Nephron progenitor cell (in vitro differentiated cells): ENCODE data around the gene PSMB10.
"Not testable (repeated sequence)": the region's sequence is repeated elsewhere in the genome, so short reads cannot be mapped to it uniquely, and the experiment has no call there.

Experiments
- DNase-seq: peaks from one replicate; pipeline ENCODE4 v3.0.0; 2021
- H3K27ac Mint-ChIP-seq: 2 replicates; pipeline ENCODE4 v1.8.0; 2021; ENCODE audit warnings: mild to moderate bottlenecking, moderate library complexity, mixed read lengths
- H3K27me3 Mint-ChIP-seq: 2 replicates; pipeline ENCODE4 v1.8.0; 2021; ENCODE audit warnings: mild to moderate bottlenecking, low read depth, mixed read lengths; ENCODE audit not compliant: poor library complexity
- H3K36me3 Mint-ChIP-seq: 2 replicates; pipeline ENCODE4 v1.8.0; 2021; ENCODE audit warnings: low read depth, mixed read lengths
- H3K4me1 Mint-ChIP-seq: 2 replicates; pipeline ENCODE4 v1.8.0; 2021; ENCODE audit warnings: mixed read lengths
- H3K4me3 Mint-ChIP-seq: 2 replicates; pipeline ENCODE4 v1.8.0; 2021; ENCODE audit warnings: mild to moderate bottlenecking, moderate library complexity, mixed read lengths
- H3K9me3 Mint-ChIP-seq: 2 replicates; pipeline ENCODE4 v1.8.0; 2021; ENCODE audit warnings: mild to moderate bottlenecking, moderate library complexity, mixed read lengths
- TF ChIP-seq, protein P1 (sequence below): fragments of 200-600 bp; sonication (generic); IDR thresholded peaks from 2 replicates; pipeline ENCODE4 v1.5.0; 2021; ENCODE audit warnings: antibody characterized with exemption

Gene PSMB10

DNA sequence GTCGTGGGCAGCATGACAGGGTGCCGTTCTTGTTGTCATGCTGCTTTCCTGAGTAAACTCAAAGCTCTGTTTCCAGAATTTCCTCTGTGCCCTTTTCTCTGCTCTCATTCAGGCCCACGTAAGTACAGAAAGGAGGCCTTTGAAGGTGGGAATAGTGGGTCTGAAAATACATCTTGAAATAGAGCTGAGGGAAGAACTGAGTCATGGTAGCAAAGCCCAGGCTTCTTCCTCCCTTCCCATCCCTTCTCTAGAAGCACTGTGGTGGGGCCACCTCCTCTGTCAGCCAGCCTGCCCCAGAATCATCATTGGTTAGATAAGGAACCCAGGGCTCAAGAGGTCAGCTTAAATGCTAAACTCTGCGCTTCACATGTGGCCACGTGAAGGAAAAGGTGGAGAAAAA, 14.4 kb downstream of the PSMB10 start:
- peaks cover 13% of the 10 kb centered on the region for H3K36me3 Mint-ChIP-seq
- no peaks in the 10 kb centered on the region for H3K9me3 Mint-ChIP-seq
- no peaks in the 10 kb centered on the region for H3K27me3 Mint-ChIP-seq
- H3K4me1 Mint-ChIP-seq = peaks cover 30% of the 10 kb centered on the region
- peak overlapping the region; percentile 93 for H3K27ac Mint-ChIP-seq
- no peak for DNase-seq
- TF ChIP-seq, protein P1, sequence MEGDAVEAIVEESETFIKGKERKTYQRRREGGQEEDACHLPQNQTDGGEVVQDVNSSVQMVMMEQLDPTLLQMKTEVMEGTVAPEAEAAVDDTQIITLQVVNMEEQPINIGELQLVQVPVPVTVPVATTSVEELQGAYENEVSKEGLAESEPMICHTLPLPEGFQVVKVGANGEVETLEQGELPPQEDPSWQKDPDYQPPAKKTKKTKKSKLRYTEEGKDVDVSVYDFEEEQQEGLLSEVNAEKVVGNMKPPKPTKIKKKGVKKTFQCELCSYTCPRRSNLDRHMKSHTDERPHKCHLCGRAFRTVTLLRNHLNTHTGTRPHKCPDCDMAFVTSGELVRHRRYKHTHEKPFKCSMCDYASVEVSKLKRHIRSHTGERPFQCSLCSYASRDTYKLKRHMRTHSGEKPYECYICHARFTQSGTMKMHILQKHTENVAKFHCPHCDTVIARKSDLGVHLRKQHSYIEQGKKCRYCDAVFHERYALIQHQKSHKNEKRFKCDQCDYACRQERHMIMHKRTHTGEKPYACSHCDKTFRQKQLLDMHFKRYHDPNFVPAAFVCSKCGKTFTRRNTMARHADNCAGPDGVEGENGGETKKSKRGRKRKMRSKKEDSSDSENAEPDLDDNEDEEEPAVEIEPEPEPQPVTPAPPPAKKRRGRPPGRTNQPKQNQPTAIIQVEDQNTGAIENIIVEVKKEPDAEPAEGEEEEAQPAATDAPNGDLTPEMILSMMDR = no peak
- no peak overlapping the region for H3K4me3 Mint-ChIP-seq

DNA sequence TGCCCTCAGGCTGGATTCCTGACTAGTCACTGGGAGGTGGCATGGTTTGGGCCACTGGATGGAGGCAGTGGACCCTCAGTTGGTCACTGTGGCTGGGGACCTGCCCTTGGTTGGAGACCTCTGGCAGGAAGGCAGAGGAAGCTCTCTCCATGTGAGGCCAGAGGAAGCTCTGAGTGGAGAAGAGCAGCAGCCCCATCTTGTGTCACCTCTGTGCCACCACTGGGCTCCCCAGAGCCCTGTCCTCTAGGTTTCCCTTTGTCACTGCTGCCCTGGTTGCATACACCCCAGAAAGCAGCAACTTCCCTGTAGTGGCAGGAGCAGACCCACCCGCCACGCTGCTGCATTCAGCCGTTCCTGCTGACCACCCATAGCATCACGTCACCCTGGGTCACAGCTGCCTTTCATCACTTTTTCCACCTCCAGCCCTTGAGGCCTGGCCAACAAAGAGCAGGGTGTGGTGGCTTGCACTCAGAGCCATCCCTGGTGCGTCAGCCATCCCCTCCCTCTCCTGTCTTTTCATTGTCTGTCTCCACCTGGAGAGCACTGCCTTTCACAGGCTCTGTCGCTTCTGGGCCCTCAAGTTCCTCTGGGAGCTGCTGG, 16.9 kb downstream of the PSMB10 start:
- no peak overlapping the region for H3K27ac Mint-ChIP-seq
- no peaks in the 10 kb centered on the region for H3K9me3 Mint-ChIP-seq
- H3K36me3 Mint-ChIP-seq = peaks cover 16% of the 10 kb centered on the region
- H3K4me3 Mint-ChIP-seq = no peak overlapping the region
- no peak for DNase-seq
- peaks cover 19% of the 10 kb centered on the region for H3K4me1 Mint-ChIP-seq
- TF ChIP-seq, protein P1 = no peak
- peaks cover 3% of the 10 kb centered on the region for H3K27me3 Mint-ChIP-seq

DNA sequence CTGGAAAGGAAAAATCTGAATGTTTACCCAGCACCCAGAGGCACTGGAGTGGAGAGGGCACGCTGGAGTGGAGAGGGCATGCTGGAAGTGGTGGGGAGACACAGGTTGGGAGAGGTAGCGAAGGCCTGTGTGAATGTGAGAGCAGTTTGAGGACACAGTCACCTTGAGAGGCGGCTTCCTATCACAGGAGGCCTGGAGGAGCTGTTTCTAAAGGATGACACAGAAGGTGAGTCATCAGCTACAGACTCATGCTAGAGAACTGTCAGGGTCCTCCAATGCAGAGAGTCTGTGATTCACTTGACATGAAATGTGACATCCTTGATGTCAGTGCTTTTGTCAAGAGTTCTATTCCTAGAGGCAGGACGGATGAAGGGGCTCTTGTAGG, 18.8 kb downstream of the PSMB10 start:
- TF ChIP-seq, protein P1 = no peak
- Mint-ChIP-seq H3K27me3 (peaks cover 3% of the 10 kb centered on the region), H3K4me3 (no peak overlapping the region), H3K36me3 (peaks cover 21% of the 10 kb centered on the region), H3K27ac (peak overlapping the region; percentile 41), H3K4me1 (peaks cover 19% of the 10 kb centered on the region), H3K9me3 (no peaks in the 10 kb centered on the region)
- DNase-seq = no peak

DNA sequence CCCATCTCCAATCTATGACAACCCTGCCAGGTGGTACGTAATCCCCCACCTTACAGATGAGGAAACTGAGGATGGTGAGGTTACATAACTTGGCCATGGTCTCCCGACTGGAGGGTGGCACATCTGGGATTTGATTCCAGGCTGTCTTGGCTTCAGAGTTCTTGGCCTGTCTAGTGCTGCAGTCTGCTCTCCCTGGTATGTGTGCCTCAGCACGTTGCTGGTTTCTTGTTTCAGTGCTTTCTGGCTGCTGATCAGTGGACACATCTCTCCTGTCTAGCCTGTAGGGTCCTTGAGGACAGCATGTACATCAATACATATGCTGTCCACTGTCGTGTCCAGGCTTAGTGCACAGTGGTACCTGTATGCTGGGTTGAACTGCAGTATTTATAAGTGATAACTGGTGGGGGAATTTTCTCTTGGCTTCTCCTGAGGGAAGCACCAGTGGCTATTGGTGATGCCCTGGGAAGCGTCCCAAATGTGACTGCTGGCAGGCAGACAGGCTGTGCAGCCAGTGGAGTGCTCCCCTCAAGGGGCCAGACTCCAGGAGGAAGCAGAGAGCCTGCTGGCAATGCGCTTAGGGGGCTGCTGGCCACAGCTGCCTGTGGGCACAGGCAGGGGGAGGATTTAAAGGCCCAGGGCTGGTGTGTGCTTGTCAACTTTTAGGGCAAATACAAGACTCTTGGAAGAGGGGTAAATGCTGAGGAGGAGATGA, 19.4 kb downstream of the PSMB10 start:
- TF ChIP-seq, protein P1 = no peak
- no peak for DNase-seq
- Mint-ChIP-seq H3K9me3 (no peaks in the 10 kb centered on the region), H3K27me3 (peaks cover 3% of the 10 kb centered on the region), H3K27ac (peak overlapping the region; percentile 41), H3K4me1 (peaks cover 19% of the 10 kb centered on the region), H3K36me3 (peaks cover 21% of the 10 kb centered on the region), H3K4me3 (no peak overlapping the region)

DNA sequence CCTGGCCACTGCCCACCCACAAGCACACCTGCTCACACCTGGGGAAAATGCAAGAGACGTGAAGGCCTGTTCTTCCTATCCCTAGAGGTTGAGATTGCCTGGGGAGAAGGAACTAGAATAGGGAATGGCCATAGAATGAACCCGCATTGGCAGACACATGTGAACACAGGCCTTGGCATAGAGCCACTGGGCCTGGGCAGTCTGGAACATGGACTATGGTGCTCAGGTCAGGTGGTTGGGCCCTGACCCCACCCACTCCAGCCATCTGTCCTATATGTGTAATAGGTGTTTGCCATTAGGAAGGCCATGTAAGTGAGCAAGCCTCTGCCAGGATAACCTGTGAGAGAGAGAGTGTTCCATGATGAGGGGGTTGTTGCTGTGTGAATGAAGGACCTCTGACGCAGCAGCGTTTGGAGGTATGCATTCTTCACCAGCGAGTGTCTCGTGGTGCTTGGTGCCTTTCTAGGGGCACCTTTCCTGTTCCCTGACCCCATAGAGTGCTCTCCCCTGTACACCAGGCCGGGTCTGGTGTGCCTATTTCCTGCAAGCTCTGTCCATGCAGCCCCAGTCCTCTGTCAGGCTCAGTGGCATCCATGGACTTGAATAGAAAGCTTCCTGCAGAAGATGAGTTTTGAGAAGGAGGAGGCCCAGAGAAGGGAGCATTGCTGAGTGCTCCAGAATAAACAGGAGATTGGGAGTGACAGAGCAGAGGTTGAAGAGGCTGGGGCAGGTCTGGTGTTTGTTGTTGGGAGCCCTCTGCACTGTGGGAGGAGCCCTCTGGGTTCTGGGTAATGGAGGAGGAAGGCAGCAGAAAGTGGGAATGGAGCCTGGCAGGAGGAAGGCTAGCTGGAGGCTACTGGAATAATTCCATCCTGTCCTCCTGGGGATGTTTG, 20.6 kb downstream of the PSMB10 start:
- H3K9me3 Mint-ChIP-seq = no peaks in the 10 kb centered on the region
- TF ChIP-seq, protein P1 = no peak
- H3K36me3 Mint-ChIP-seq = peaks cover 14% of the 10 kb centered on the region
- H3K27ac Mint-ChIP-seq = peak overlapping the region; percentile 57
- peaks cover 19% of the 10 kb centered on the region for H3K4me1 Mint-ChIP-seq
- no peak overlapping the region for H3K4me3 Mint-ChIP-seq
- H3K27me3 Mint-ChIP-seq = peaks cover 3% of the 10 kb centered on the region
- no peak for DNase-seq

DNA sequence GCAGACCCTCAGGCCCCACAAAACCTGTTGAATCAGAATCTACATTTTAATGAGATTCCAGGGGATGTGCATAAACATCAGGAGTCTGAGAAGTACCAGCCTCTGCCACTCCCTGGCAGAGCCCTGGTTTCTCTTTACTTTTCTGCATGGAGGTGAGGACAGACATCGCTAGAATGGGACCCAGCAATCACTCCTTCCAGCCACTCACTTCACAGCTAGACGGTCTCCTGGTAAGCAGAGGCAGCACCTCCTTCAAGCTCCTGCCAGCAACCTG, 21.2 kb downstream of the PSMB10 start:
- Mint-ChIP-seq H3K36me3 (peaks cover 14% of the 10 kb centered on the region), H3K4me1 (peaks cover 19% of the 10 kb centered on the region), H3K27ac (peak overlapping the region; percentile 57)
- H3K4me3 Mint-ChIP-seq, H3K27me3 Mint-ChIP-seq, DNase-seq, H3K9me3 Mint-ChIP-seq: not testable (repeated sequence)
